Esophagus squamous epithelium (tissue), 5 donors: ENCODE measurements around the gene PTAFR. TPM values are rescaled to one million over a fixed set of nuclear protein-coding genes. Genes with fewer than 3 reads are reported as not detected.

Experiments
- DNase-seq: peaks from one replicate; lab custom pipeline; 2025; lab: John Stamatoyannopoulos, UW
- H3K27ac ChIP-seq, 4 donors: fragments of 200-600 bp; sonication (generic); one replicate each; pipeline ENCODE4 v1.5.1; 2016 to 2019; ENCODE audit warnings: mild to moderate bottlenecking in 1 of 4
- H3K27me3 ChIP-seq, 4 donors: fragments of 200-600 bp; sonication (generic); 1 replicate in 3 of 4; 2 replicates in 1 of 4; pipeline versions ENCODE4 v1.5.1 to v1.6.0; 2017 to 2021; ENCODE audit warnings: antibody characterized with exemption in 1 of 4
- H3K36me3 ChIP-seq, 3 donors: fragments of 200-600 bp; sonication (generic); one replicate each; pipeline ENCODE4 v1.5.1; 2016 to 2019
- H3K4me1 ChIP-seq, 3 donors: fragments of 200-600 bp; sonication (generic); one replicate each; pipeline ENCODE4 v1.5.1; 2017 to 2019
- H3K4me3 ChIP-seq, 4 donors: fragments of 200-600 bp; sonication (generic); 1 replicate in 3 of 4; 2 replicates in 1 of 4; pipeline ENCODE4 v1.5.1; 2016 to 2019; ENCODE audit warnings: mild to moderate bottlenecking in 2 of 4, moderate library complexity in 1 of 4
- H3K9me3 ChIP-seq, 3 donors: fragments of 200-600 bp; sonication (generic); one replicate each; pipeline ENCODE4 v1.5.1; 2016 to 2019
- CTCF ChIP-seq, 6 experiments: fragments of 450-650 bp in 4 of 6; fragments of 200-600 bp in 2 of 6; sonication (generic) in 2 of 6; IDR thresholded peaks; one replicate each; pipeline ENCODE4 v1.5.1; 2016 to 2019; ENCODE audit warnings: antibody characterized with exemption in 6 of 6, mild to moderate bottlenecking in 4 of 6, moderate library complexity in 4 of 6
- POLR2A ChIP-seq, 4 donors: fragments of 450-650 bp; IDR thresholded peaks; one replicate each; pipeline ENCODE4 v1.6.1; 2017; ENCODE audit warnings: antibody characterized with exemption in 4 of 4, mild to moderate bottlenecking in 4 of 4, moderate library complexity in 3 of 4
- WGBS, 2 donors: methylation state at CpG; one replicate each; pipeline ENCODE4 v1.1.5; 2018; 5-methylcytosine and 5-hydroxymethylcytosine counted together
- intact Hi-C: fragments of 100-400 bp; cut with DNase I; formaldehyde crosslinking; loops from one replicate; pipeline ENCODE4 v1.15.0; 2022
- total RNA-seq, 4 donors: library from RNA; depleted of rRNA; stranded (reverse); fragments of >200 nt; gene quantifications; one replicate each; pipeline ENCODE4 v1.1.0, GENCODE V29; 2016
- donor health status: DM: yes; HTN: yes; CAD: no.

PTAFR gene
- total RNA-seq, 4 donors from 2014 or later, result 2.7 to 12.8 (median 8.9) TPM

- H3K36me3 ChIP-seq, result no peaks in the 10 kb centered on the region
- no peak for TF ChIP-seq POLR2A (IDR thresholded peaks at IDR 0.05)
- TF ChIP-seq CTCF (IDR thresholded peaks at IDR 0.05), result no peak
- WGBS, 2 donors, result 68 to 76% methylated on average over 3 of the region's 3 CpGs
- H3K27ac ChIP-seq, result no peak overlapping the region
- no peak overlapping the region for H3K4me3 ChIP-seq
- intact Hi-C loops, result no loop called here
- DNase-seq, result no peak
- H3K9me3 ChIP-seq, result no peaks in the 10 kb centered on the region
- peaks cover 0 to 12% (median 3%) of the 10 kb centered on the region in 3 donors for H3K4me1 ChIP-seq
- no peaks in the 10 kb centered on the region for H3K27me3 ChIP-seq
These were observed 54.3 kb downstream of the PTAFR start for GRCh38 chr1:28122183-28122582.

- no peaks in the 10 kb centered on the region for H3K36me3 ChIP-seq
- H3K27me3 ChIP-seq, result no peaks in the 10 kb centered on the region
- H3K27ac ChIP-seq, result no peak overlapping the region
- no peak for TF ChIP-seq POLR2A (IDR thresholded peaks at IDR 0.05)
- TF ChIP-seq CTCF (IDR thresholded peaks at IDR 0.05), result no peak
- H3K4me3 ChIP-seq, result no peak overlapping the region
- no peak for DNase-seq
- intact Hi-C loops, result no loop called here
- H3K4me1 ChIP-seq, result peaks cover 0 to 12% (median 3%) of the 10 kb centered on the region in 3 donors
- WGBS, 2 donors, result 88 to 93% methylated on average over 6 to 8 of the region's 8 CpGs
- H3K9me3 ChIP-seq, result no peaks in the 10 kb centered on the region
These were observed 56.9 kb downstream of the PTAFR start for GRCh38 chr1:28119556-28119955.

GRCh38 chr1:28118640-28119307, 57.7 kb downstream of the PTAFR start:
- H3K27ac ChIP-seq, result no peak overlapping the region
- TF ChIP-seq POLR2A (IDR thresholded peaks at IDR 0.05), result no peak
- TF ChIP-seq CTCF (IDR thresholded peaks at IDR 0.05), result no peak
- intact Hi-C loops, result no loop called here
- DNase-seq, result no peak
- H3K4me1 ChIP-seq, result peaks cover 0 to 9% (median 3%) of the 10 kb centered on the region in 3 donors
- no peaks in the 10 kb centered on the region for H3K27me3 ChIP-seq
- no peaks in the 10 kb centered on the region for H3K36me3 ChIP-seq
- no peak overlapping the region for H3K4me3 ChIP-seq
- H3K9me3 ChIP-seq, result no peaks in the 10 kb centered on the region
- 76 to 82% methylated on average over 5 of the region's 5 CpGs for WGBS, 2 donors

GRCh38 chr1:28115267-28115666, 61.2 kb downstream of the PTAFR start:
- H3K9me3 ChIP-seq, result no peaks in the 10 kb centered on the region
- 30 to 31% methylated on average over 4 of the region's 4 CpGs for WGBS, 2 donors

More at GRCh38 chr1:28115267-28115666, 61.2 kb downstream of the PTAFR start:
- no peak overlapping the region for H3K27ac ChIP-seq
- no peak for DNase-seq
- H3K27me3 ChIP-seq, result no peaks in the 10 kb centered on the region
- peaks cover 0 to 8% (median 0%) of the 10 kb centered on the region in 3 donors for H3K4me1 ChIP-seq
- TF ChIP-seq CTCF (IDR thresholded peaks at IDR 0.05) (no peak), POLR2A (IDR thresholded peaks at IDR 0.05) (no peak)
- H3K4me3 ChIP-seq, result no peak overlapping the region
- intact Hi-C loops, result no loop called here
- no peaks in the 10 kb centered on the region for H3K36me3 ChIP-seq
